PC-3 (cell line): ENCODE measurements around the gene RIMKLB. TPM values are rescaled to one million over a fixed set of nuclear protein-coding genes. Genes with fewer than 3 reads are reported as not detected.

Source experiments
- ATAC-seq: fragments of 200-7000 bp; cut with Tn5 transposase; 2 replicates; pipeline ENCODE4 v1.9.1; 2020; ENCODE audit warnings: mild to moderate bottlenecking, moderate library complexity
- BruUV-seq: library from RNA; stranded (reverse); fragments of 400-500 nt; replicated peaks from 2 replicates; lab custom pipeline; 2021; lab: Mats Ljungman, UMichigan
- CTCF ChIA-PET: fragments of 300-600 bp; sonication (Branson Sonifier 250); formaldehyde crosslinking; loops from one replicate; lab custom pipeline; 2022; ENCODE audit warnings: antibody characterized with exemption; lab: Charles Lee
- POLR2A ChIA-PET: fragments of 300-600 bp; sonication (Branson Sonifier 250); formaldehyde crosslinking; loops from one replicate; lab custom pipeline; 2022; ENCODE audit warnings: antibody characterized with exemption; ENCODE audit not compliant: unreplicated experiment; lab: Charles Lee
- DNase-seq: peaks from one replicate; pipeline ENCODE4 v3.0.0-alpha.2; 2015
- H2AFZ ChIP-seq: fragments of 300-600 bp; sonication (generic); 2 replicates; pipeline ENCODE4 v1.6.0; 2016; ENCODE audit warnings: antibody characterized with exemption, low read length
- H3F3A ChIP-seq: fragments of 300-600 bp; sonication (generic); one replicate; pipeline ENCODE4 v1.6.0; 2017; ENCODE audit warnings: antibody characterized with exemption, low read length, control low read depth, mild to moderate bottlenecking; ENCODE audit not compliant: unreplicated experiment
- H3K27ac ChIP-seq: fragments of 300-600 bp; sonication (generic); 2 replicates; pipeline ENCODE4 v1.5.1; 2016; ENCODE audit warnings: mild to moderate bottlenecking, low read length
- H3K27me3 ChIP-seq: fragments of 300-600 bp; sonication (generic); 2 replicates; pipeline ENCODE4 v1.6.1; 2016; ENCODE audit warnings: low read length, mixed read lengths
- H3K36me3 ChIP-seq: fragments of 300-600 bp; sonication (generic); 2 replicates; pipeline ENCODE4 v1.6.1; 2016; ENCODE audit warnings: low read depth, mixed run types, low read length, mixed read lengths
- H3K4me1 ChIP-seq: fragments of 300-600 bp; sonication (generic); 2 replicates; pipeline ENCODE4 v1.5.1; 2016; ENCODE audit warnings: low read length; ENCODE audit not compliant: insufficient read depth
- H3K4me2 ChIP-seq: fragments of 300-600 bp; sonication (generic); 2 replicates; pipeline ENCODE4 v1.6.0; 2016; ENCODE audit warnings: low read length
- H3K4me3 ChIP-seq: fragments of 300-600 bp; sonication (generic); 2 replicates; pipeline ENCODE4 v1.5.1; 2016; ENCODE audit warnings: mild to moderate bottlenecking, low read length, mixed read lengths
- H3K79me2 ChIP-seq: fragments of 300-600 bp; sonication (generic); 2 replicates; pipeline ENCODE4 v1.6.1; 2017; ENCODE audit warnings: low read length, mixed read lengths
- H3K9ac ChIP-seq: fragments of 300-600 bp; sonication (generic); 2 replicates; pipeline ENCODE4 v1.6.0; 2016; ENCODE audit warnings: mild to moderate bottlenecking, low read length
- H3K9me2 ChIP-seq: fragments of 300-600 bp; sonication (generic); replicated peaks from 2 replicates; pipeline ENCODE4 v1.6.1; 2016; ENCODE audit warnings: mixed run types, low read length, mixed read lengths
- H3K9me3 ChIP-seq: fragments of 300-600 bp; sonication (generic); 2 replicates; pipeline ENCODE4 v1.6.1; 2016; ENCODE audit warnings: low read length, mixed read lengths
- H4K20me1 ChIP-seq: fragments of 300-600 bp; sonication (generic); 2 replicates; pipeline ENCODE4 v1.6.1; 2016; ENCODE audit warnings: low read length, mixed read lengths
- CTCF ChIP-seq: fragments of 300-600 bp; sonication (generic); conservative IDR thresholded peaks from 2 replicates; pipeline ENCODE4 v1.5.1; 2017; ENCODE audit warnings: antibody characterized with exemption, low read depth, mild to moderate bottlenecking, low read length
- EZH2 ChIP-seq: fragments of 300-600 bp; sonication (generic); IDR thresholded peaks from one replicate; pipeline ENCODE4 v1.6.1; 2017; ENCODE audit warnings: antibody characterized with exemption, mild to moderate bottlenecking, low read length; ENCODE audit not compliant: unreplicated experiment
- EZH2phosphoT487 ChIP-seq: fragments of 300-600 bp; sonication (generic); IDR thresholded peaks from 2 replicates; pipeline ENCODE4 v1.6.1; 2018; ENCODE audit warnings: mild to moderate bottlenecking, antibody characterized with exemption, low read length, borderline replicate concordance
- intact Hi-C: fragments of 100-400 bp; cut with micrococcal nuclease; formaldehyde crosslinking; loops from 2 replicates; pipeline ENCODE4 v1.9.0; 2023
- total RNA-seq: library from RNA; depleted of rRNA; stranded (reverse); fragments of >200 nt; gene quantifications from 2 replicates; pipeline ENCODE4 v1.2.3, GENCODE V29; 2014

The RIMKLB gene
- total RNA-seq, 1 experiment from 2014 or later, result 1.3 TPM

- BruUV-seq, result no TSS peak
- Histone ChIP-seq H3K36me3 (no peaks in the 10 kb centered on the region), H3K4me3 (no peak overlapping the region), H3K9me2 (no peaks in the 10 kb centered on the region), H3K27me3 (no peaks in the 10 kb centered on the region), H3K27ac (0 out of 2 replicates have a peak overlapping the region, but pooled peaks have one; percentile 7), H3F3A (no peaks in the 10 kb centered on the region), H3K4me1 (peaks cover 4% of the 10 kb centered on the region; the same call in 1 of the 2 replicates), H3K4me2 (no peak overlapping the region), H3K79me2 (no peaks in the 10 kb centered on the region), H3K9me3 (no peaks in the 10 kb centered on the region), H3K9ac (no peak overlapping the region), H2AFZ (no peak overlapping the region), H4K20me1 (no peaks in the 10 kb centered on the region)
- ChIA-PET CTCF (no interaction called here), POLR2A (no interaction called here)
- intact Hi-C loops, result no loop called here
- no peak for TF ChIP-seq EZH2phosphoT487
- no peak for TF ChIP-seq CTCF
- TF ChIP-seq EZH2, result no peak
- DNase-seq (no peak), ATAC-seq (no peak)
These were observed 123.8 kb downstream of the RIMKLB start for GRCh38 chr12:8821591-8821990.

GRCh38 chr12:8822298-8822697 lies 124.5 kb downstream of the RIMKLB start, which contains the start of gene A2ML1:
A2ML1 (plus strand) TSS chr12:8822621; CDS start chr12:8822652, 31 bp downstream.
- POLR2A ChIA-PET, result no interaction called here
- H3F3A ChIP-seq, result no peaks in the 10 kb centered on the region
- H3K9me3 ChIP-seq, result no peaks in the 10 kb centered on the region
- H3K36me3 ChIP-seq, result no peaks in the 10 kb centered on the region
- ATAC-seq (peak; percentile 69), DNase-seq (peak; percentile 72)
- TF ChIP-seq EZH2phosphoT487 (no peak), EZH2 (no peak), CTCF (no peak)
- BruUV-seq, result no TSS peak
- H3K4me1 ChIP-seq, result peaks cover 4% of the 10 kb centered on the region; the same call in 1 of the 2 replicates
- H3K4me2 ChIP-seq, result no peak within 1 kb of the TSS; the same call in 1 of the 2 replicates
- H3K27me3 ChIP-seq, result no peaks in the 10 kb centered on the region
- no peaks in the 10 kb centered on the region for H3K79me2 ChIP-seq
- H2AFZ ChIP-seq, result no peak within 1 kb of the TSS
- CTCF ChIA-PET, result no interaction called here
- no peaks in the 10 kb centered on the region for H4K20me1 ChIP-seq
- H3K9me2 ChIP-seq, result no peaks in the 10 kb centered on the region
- no peak within 1 kb of the TSS for H3K9ac ChIP-seq
- H3K27ac ChIP-seq, result peak within 1 kb of the TSS; percentile 34
- H3K4me3 ChIP-seq, result no peak within 1 kb of the TSS
- intact Hi-C loops, result no loop called here

- Histone ChIP-seq H3K27me3 (no peaks in the 10 kb centered on the region), H3K4me1 (peaks cover 4% of the 10 kb centered on the region; the same call in 1 of the 2 replicates), H3K4me2 (no peak overlapping the region), H3F3A (no peaks in the 10 kb centered on the region), H3K4me3 (no peak overlapping the region), H3K79me2 (no peaks in the 10 kb centered on the region), H3K9me3 (no peaks in the 10 kb centered on the region), H2AFZ (no peak overlapping the region), H3K9ac (no peak overlapping the region), H3K27ac (no peak overlapping the region), H3K9me2 (no peaks in the 10 kb centered on the region), H3K36me3 (no peaks in the 10 kb centered on the region), H4K20me1 (no peaks in the 10 kb centered on the region)
- intact Hi-C loops, result no loop called here
- DNase-seq (no peak), ATAC-seq (no peak)
- ChIA-PET POLR2A (no interaction called here), CTCF (no interaction called here)
- no TSS peak for BruUV-seq
- TF ChIP-seq CTCF, result peak; percentile 50
- TF ChIP-seq EZH2, result no peak
These were observed 125.9 kb downstream of the RIMKLB start for GRCh38 chr12:8823565-8824300.
